MCF 10A (cell line): ENCODE results near the gene PIEZO1. TPM values are rescaled to one million over a fixed set of nuclear protein-coding genes. Genes with fewer than 3 reads are reported as not detected.
A peak's percentile ranks its signal among the peaks of the same experiment; 100 is the strongest.
"Not testable (repeated sequence)": the region's sequence is repeated elsewhere in the genome, so short reads cannot be mapped to it uniquely, and the experiment has no call there.

Experiments used
- BruUV-seq: library from RNA; stranded (reverse); fragments of 400-500 nt; replicated peaks from 2 replicates; lab custom pipeline; 2021; lab: Mats Ljungman, UMichigan
- CTCF ChIA-PET: fragments of 300-600 bp; sonication (Branson Sonifier 250); formaldehyde crosslinking; extraction: SDS; loops from one replicate; lab custom pipeline; 2021; ENCODE audit warnings: antibody characterized with exemption, inconsistent platforms; lab: Yijun Ruan, JAX
- POLR2A ChIA-PET: fragments of 300-600, 350-650 bp; sonication (Branson Sonifier 250); formaldehyde crosslinking; extraction: SDS; loops from one replicate; lab custom pipeline; 2020; ENCODE audit warnings: antibody characterized with exemption, inconsistent platforms; lab: Yijun Ruan, JAX
- DNase-seq: peaks from one replicate; pipeline ENCODE4 v3.0.0-alpha.2; 2018; ENCODE audit not compliant: unreplicated experiment
- H3K27ac Mint-ChIP-seq: one replicate; pipeline ENCODE4 v1.8.0; 2022; ENCODE audit warnings: mild to moderate bottlenecking, low read depth, mixed read lengths; ENCODE audit not compliant: unreplicated experiment
- H3K27me3 Mint-ChIP-seq: one replicate; pipeline ENCODE4 v1.8.0; 2022; ENCODE audit warnings: mixed read lengths; ENCODE audit not compliant: insufficient read depth, unreplicated experiment
- H3K36me3 Mint-ChIP-seq: one replicate; pipeline ENCODE4 v1.8.0; 2022; ENCODE audit warnings: mild to moderate bottlenecking, moderate library complexity, mixed read lengths; ENCODE audit not compliant: insufficient read depth, unreplicated experiment
- H3K4me1 Mint-ChIP-seq: one replicate; pipeline ENCODE4 v1.8.0; 2022; ENCODE audit warnings: mixed read lengths; ENCODE audit not compliant: insufficient read depth, unreplicated experiment
- H3K4me3 Mint-ChIP-seq: one replicate; pipeline ENCODE4 v1.8.0; 2022; ENCODE audit warnings: mild to moderate bottlenecking, moderate library complexity, mixed read lengths; ENCODE audit not compliant: unreplicated experiment
- H3K9me3 Mint-ChIP-seq: one replicate; pipeline ENCODE4 v1.8.0; 2022; ENCODE audit warnings: mixed read lengths; ENCODE audit not compliant: unreplicated experiment
- CTCF ChIP-seq: fragments of 200-600 bp; IDR thresholded peaks from one replicate; pipeline ENCODE4 v1.8.0; 2022; ENCODE audit warnings: antibody characterized with exemption, mild to moderate bottlenecking; ENCODE audit not compliant: unreplicated experiment
- intact Hi-C: fragments of 100-400 bp; cut with micrococcal nuclease; formaldehyde crosslinking; loops from 2 replicates; pipeline ENCODE4 v1.14.1; 2022
- total RNA-seq: library from RNA; stranded (reverse); gene quantifications from 2 replicates; pipeline ENCODE4 v1.2.3, GENCODE V29; 2022

The PIEZO1 gene
- total RNA-seq, 1 experiment from 2014 or later = 193 TPM

DNA sequence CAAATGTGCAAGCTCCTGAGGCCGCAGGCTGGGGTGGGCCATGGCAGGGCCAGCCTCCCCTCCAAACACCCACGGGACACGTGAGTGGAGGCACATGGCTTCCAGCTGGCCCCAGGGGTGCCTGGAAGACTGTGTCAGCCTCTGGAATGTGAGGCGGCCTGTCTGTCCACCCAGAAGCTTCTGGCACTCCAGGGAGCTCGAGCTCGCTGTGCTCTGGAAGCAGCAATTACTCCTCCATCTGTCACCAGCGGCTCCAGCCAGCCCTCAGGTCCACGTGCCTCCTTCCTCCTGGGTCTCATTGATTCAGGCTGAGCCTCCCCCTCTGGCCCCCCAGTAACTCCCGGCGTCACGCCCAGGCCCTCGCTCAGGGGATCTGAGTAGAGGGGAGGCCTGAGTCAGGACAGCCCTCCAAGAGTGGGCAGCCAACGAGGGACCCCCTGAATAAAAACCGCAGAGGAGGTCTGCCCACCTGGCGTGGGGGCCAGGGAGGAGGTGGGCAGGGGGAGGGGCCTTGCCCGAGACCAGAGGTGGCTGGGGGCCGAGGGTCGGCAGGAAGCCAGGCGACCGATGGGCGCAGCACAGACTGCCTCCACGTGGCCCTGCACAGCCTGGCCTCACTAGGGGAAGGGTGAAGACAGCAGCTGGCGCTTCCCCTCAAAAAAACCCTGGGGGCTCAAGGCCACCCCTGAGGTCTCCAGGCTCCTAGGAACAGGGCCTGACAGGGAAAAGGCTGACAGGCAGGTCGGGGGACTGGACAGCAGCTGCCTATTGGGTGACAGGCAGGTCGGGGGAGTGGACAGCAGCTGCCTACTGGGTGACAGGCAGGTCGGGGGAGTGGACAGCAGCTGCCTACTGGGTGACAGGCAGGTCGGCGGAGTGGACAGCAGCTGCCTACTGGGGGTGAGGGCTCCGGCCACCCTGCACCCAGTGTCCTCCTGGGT lies 11.9 kb downstream of the PIEZO1 start:
- Mint-ChIP-seq H3K4me3 (no peak overlapping the region), H3K4me1 (peaks cover 30% of the 10 kb centered on the region), H3K9me3 (no peaks in the 10 kb centered on the region), H3K27me3 (no peaks in the 10 kb centered on the region), H3K27ac (no peak overlapping the region), H3K36me3 (peaks cover 22% of the 10 kb centered on the region)
- no TSS peak for BruUV-seq
- CTCF ChIA-PET = interaction anchor here (0.7 to 4.2 kb wide), 4 partner anchors 9 to 779 kb away, joined by 3 to 19 read pairs (median 4); no protein-coding TSS in a partner anchor
- intact Hi-C loops = no loop called here
- POLR2A ChIA-PET = interaction anchor here (0.6 to 4.7 kb wide), 2 partner anchors 8 kb away, joined by 4 to 57 read pairs; no protein-coding TSS in a partner anchor
- no peak for DNase-seq
- no peak for TF ChIP-seq CTCF

- H3K4me3 Mint-ChIP-seq, H3K27me3 Mint-ChIP-seq, BruUV-seq, intact Hi-C loops, DNase-seq, H3K9me3 Mint-ChIP-seq, H3K27ac Mint-ChIP-seq: not testable (repeated sequence)
- peaks cover 17% of the 10 kb centered on the region for H3K36me3 Mint-ChIP-seq
- POLR2A ChIA-PET = interaction anchor here (0.6 to 4.7 kb wide), 3 partner anchors 10 to 544 kb away, joined by 3 to 57 read pairs (median 3); no protein-coding TSS in a partner anchor
- H3K4me1 Mint-ChIP-seq = peaks cover 38% of the 10 kb centered on the region
- CTCF ChIA-PET = interaction anchor here (1.4 to 4.2 kb wide), 2 partner anchors 9 to 35 kb away, joined by 10 to 19 read pairs; no protein-coding TSS in a partner anchor
Measured at GRCh38 chr16:88771781-88772180, 13.2 kb downstream of the PIEZO1 start.

- Mint-ChIP-seq H3K27ac (peak overlapping the region; percentile 61), H3K36me3 (peaks cover 13% of the 10 kb centered on the region), H3K4me1 (peaks cover 35% of the 10 kb centered on the region), H3K9me3 (no peaks in the 10 kb centered on the region), H3K4me3 (peak overlapping the region; percentile 57), H3K27me3 (no peaks in the 10 kb centered on the region)
- POLR2A ChIA-PET = interaction anchor here (0.6 to 4.7 kb wide), 7 partner anchors 10 to 545 kb away, joined by 3 to 57 read pairs (median 4); partner anchors contain the start of genes APRT, GALNS, PIEZO1 and TRAPPC2L
- DNase-seq = no peak
- no peak for TF ChIP-seq CTCF
- CTCF ChIA-PET = interaction anchor here (1.4 to 4.2 kb wide), 2 partner anchors 9 to 34 kb away, joined by 10 to 19 read pairs; no protein-coding TSS in a partner anchor
- intact Hi-C loops = no loop called here
- no TSS peak for BruUV-seq
Measured at GRCh38 chr16:88771294-88771772, 13.7 kb downstream of the PIEZO1 start.

- DNase-seq = peak; percentile 82
- Mint-ChIP-seq H3K9me3 (no peaks in the 10 kb centered on the region), H3K36me3 (peaks cover 16% of the 10 kb centered on the region), H3K27me3 (no peaks in the 10 kb centered on the region), H3K27ac (peak overlapping the region; percentile 61), H3K4me3 (peak overlapping the region; percentile 57), H3K4me1 (peaks cover 32% of the 10 kb centered on the region)
- intact Hi-C loops = no loop called here
- CTCF ChIA-PET = interaction anchor here (0.7 to 4.2 kb wide), 4 partner anchors 10 to 981 kb away, joined by 3 to 19 read pairs (median 7); no protein-coding TSS in a partner anchor
- no peak for TF ChIP-seq CTCF
- BruUV-seq = no TSS peak
- POLR2A ChIA-PET = interaction anchor here (0.5 to 4.7 kb wide), 7 partner anchors 11 to 545 kb away, joined by 3 to 57 read pairs (median 4); partner anchors contain the start of genes APRT, GALNS, PIEZO1 and TRAPPC2L
Measured at GRCh38 chr16:88770461-88771293, 14.3 kb downstream of the PIEZO1 start.
